ENCODE measurements around the gene MED29. TPM values are rescaled to one million over a fixed set of nuclear protein-coding genes. Genes with fewer than 3 reads are reported as not detected.

MED29 gene
- total RNA-seq, 1 experiment from 2014 or later: 32.0 TPM

- Histone ChIP-seq H3K4me1 (ENCODE audit: control insufficient read depth in 1 of 2, insufficient read depth in 2 of 2, low read length in 2 of 2) (peaks cover 54 to 88% of the 10 kb centered on the region in 2 experiments), H2AFZ (ENCODE audit: low read depth, low read length, poor library complexity, severe bottlenecking) (no peak overlapping the region), H3K27ac (ENCODE audit: low read depth, low read length) (peak overlapping the region; percentile 99), H3K79me2 (ENCODE audit: insufficient read depth, low read length) (peaks cover 38% of the 10 kb centered on the region), H3K36me3 (ENCODE audit: control insufficient read depth in 1 of 2, insufficient read depth in 2 of 2, low read length in 2 of 2) (peaks cover 2 to 12% of the 10 kb centered on the region in 2 experiments; a peak in 1 of 4 replicates), H3K27me3 (ENCODE audit: insufficient read depth, low read length) (no peaks in the 10 kb centered on the region), H3K9me2 (ENCODE audit: insufficient read depth) (no peaks in the 10 kb centered on the region), H3K9ac (ENCODE audit: low read length) (peak overlapping the region; percentile 97), H4K20me1 (ENCODE audit: insufficient read depth) (peaks cover 5% of the 10 kb centered on the region; the same call in 1 of the 2 replicates), H3K4me3 (replicated peaks in 1 of 2; ENCODE audit: low read depth in 1 of 2, low read length in 2 of 2) (peak overlapping the region; percentile 90 to 98), H3K4me2 (ENCODE audit: low read length) (peak overlapping the region; percentile 92), H3K9me3 (ENCODE audit: control insufficient read depth in 1 of 2, insufficient read depth in 1 of 2, low read depth in 1 of 2, low read length in 2 of 2) (no peaks in the 10 kb centered on the region)
- ChIA-PET POLR2A (interaction anchor here (0.6 to 4.1 kb wide), 9 partner anchors 8 to 1204 kb away, joined by 3 to 57 read pairs (median 3); partner anchors contain the start of genes MED29, PAF1, RPS16 and SPINT2), CTCF (interaction anchor here (0.7 kb wide), 1 partner anchor 8 kb away, joined by 3 read pairs; no protein-coding TSS in a partner anchor), RAD21 (ENCODE audit: low non-redundant PET in 1 of 2, low total read pairs in 2 of 2, uncharacterized antibody in 2 of 2, unreplicated experiment in 2 of 2) (interaction anchor here in 1 of 2 experiments (1.0 kb wide), 1 partner anchor 8 kb away, joined by 3 read pairs; no protein-coding TSS in a partner anchor)
- no peak for ATAC-seq
- DNase-seq (ENCODE audit: low read depth, low spot score): no peak
- intact Hi-C loops (cut with micrococcal nuclease): no loop called here
- no peak for TF ChIP-seq ZFX (IDR thresholded peaks at IDR 0.05)
- TF ChIP-seq SRF (IDR thresholded peaks at IDR 0.05; ENCODE audit: low read depth): no peak
- TF ChIP-seq POLR2AphosphoS5 (IDR thresholded peaks at IDR 0.05; ENCODE audit: low read depth, low read length): peak; percentile 44
- BruUV-seq (replicated peaks): no TSS peak
These were observed 14.9 kb downstream of the MED29 start for GRCh38 chr19:39405958-39406655.

DNA sequence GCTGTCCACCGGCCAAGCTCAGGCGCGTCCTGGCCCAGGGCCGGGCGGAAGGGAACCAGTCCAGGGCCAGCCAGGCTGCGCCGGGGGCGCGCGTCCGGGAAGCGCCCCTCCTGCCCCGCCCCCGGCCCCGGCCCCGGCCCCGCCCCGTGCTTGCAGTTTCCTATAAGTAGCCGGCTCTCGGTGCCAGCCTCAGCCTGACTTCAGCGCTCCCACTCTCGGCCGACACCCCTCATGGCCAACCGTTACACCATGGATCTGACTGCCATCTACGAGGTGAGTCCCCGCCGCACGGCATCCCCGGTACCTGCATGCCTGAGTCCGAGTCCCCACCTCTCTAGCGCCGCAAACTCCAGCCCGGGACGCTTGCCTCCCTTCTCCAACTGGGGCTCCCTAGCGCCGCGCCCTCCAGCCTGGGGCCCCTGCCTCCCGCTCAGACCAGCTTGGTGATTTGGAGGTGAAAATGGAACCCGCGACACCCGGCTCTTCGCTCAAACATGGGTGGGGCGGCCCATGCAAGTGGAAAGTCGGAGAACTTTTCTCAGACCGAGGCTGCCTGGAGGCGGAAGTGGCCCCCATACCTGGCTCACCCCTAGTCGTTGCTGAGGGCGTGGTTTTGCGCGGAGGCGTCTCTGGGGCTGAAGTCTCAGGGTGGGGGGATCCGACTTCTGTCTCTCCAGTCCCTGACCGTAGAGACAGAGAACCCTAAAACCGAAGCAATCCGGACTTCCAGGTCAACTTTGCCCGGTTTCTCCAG lies 15.7 kb downstream of the MED29 start, which contains the start of gene ZFP36:
TSS of gene ZFP36 (plus strand) at position 192 of the 754 bp plus-strand sequence. CDS start at position 250, 58 bp downstream.
- no peak within 1 kb of the TSS for H2AFZ ChIP-seq (ENCODE audit: low read depth, low read length, poor library complexity, severe bottlenecking)
- no peaks in the 10 kb centered on the region for H3K9me2 ChIP-seq (ENCODE audit: insufficient read depth)
- CTCF ChIA-PET: interaction anchor here (0.7 kb wide), 1 partner anchor 9 kb away, joined by 3 read pairs; no protein-coding TSS in a partner anchor
- peaks cover 5% of the 10 kb centered on the region; the same call in 1 of the 2 replicates for H4K20me1 ChIP-seq (ENCODE audit: insufficient read depth)
- ATAC-seq (peak; percentile 31), DNase-seq (ENCODE audit: low read depth, low spot score) (peak; percentile 68)
- peak within 1 kb of the TSS; percentile 90 to 98 for H3K4me3 ChIP-seq (replicated peaks in 1 of 2; ENCODE audit: low read depth in 1 of 2, low read length in 2 of 2)
- H3K4me1 ChIP-seq (ENCODE audit: control insufficient read depth in 1 of 2, insufficient read depth in 2 of 2, low read length in 2 of 2): peaks cover 52 to 88% of the 10 kb centered on the region in 2 experiments
- POLR2A ChIA-PET: interaction anchor here (0.7 to 4.1 kb wide), 8 partner anchors 9 to 1203 kb away, joined by 3 to 57 read pairs (median 4); partner anchors contain the start of genes MED29, PAF1, RPS16 and SPINT2
- BruUV-seq (replicated peaks): TSS peak; percentile 65
- peak within 1 kb of the TSS; percentile 100 for H3K27ac ChIP-seq (ENCODE audit: low read depth, low read length)
- RAD21 ChIA-PET (ENCODE audit: low non-redundant PET in 1 of 2, low total read pairs in 2 of 2, uncharacterized antibody in 2 of 2, unreplicated experiment in 2 of 2): interaction anchor here in 1 of 2 experiments (1.0 kb wide), 1 partner anchor 9 kb away, joined by 3 read pairs; no protein-coding TSS in a partner anchor
- H3K4me2 ChIP-seq (ENCODE audit: low read length): peak within 1 kb of the TSS; percentile 92
- H3K79me2 ChIP-seq (ENCODE audit: insufficient read depth, low read length): peaks cover 38% of the 10 kb centered on the region
- peaks cover 2 to 12% of the 10 kb centered on the region in 2 experiments; a peak in 1 of 4 replicates for H3K36me3 ChIP-seq (ENCODE audit: control insufficient read depth in 1 of 2, insufficient read depth in 2 of 2, low read length in 2 of 2)
- intact Hi-C loops (cut with micrococcal nuclease): no loop called here
- H3K9ac ChIP-seq (ENCODE audit: low read length): peak within 1 kb of the TSS; percentile 97
- no peaks in the 10 kb centered on the region for H3K9me3 ChIP-seq (ENCODE audit: control insufficient read depth in 1 of 2, insufficient read depth in 1 of 2, low read depth in 1 of 2, low read length in 2 of 2)
- no peaks in the 10 kb centered on the region for H3K27me3 ChIP-seq (ENCODE audit: insufficient read depth, low read length)
- TF ChIP-seq POLR2AphosphoS5 (IDR thresholded peaks at IDR 0.05; ENCODE audit: low read depth, low read length) (peak; percentile 96), ZNF274 (IDR thresholded peaks at IDR 0.05; ENCODE audit: low read depth, low read length) (no peak), ZBTB33 (IDR thresholded peaks at IDR 0.05; ENCODE audit: extremely low read depth, insufficient replicate concordance, low read length) (peak; percentile 83), SIN3A (IDR thresholded peaks at IDR 0.05; ENCODE audit: low read depth) (no peak), TCF7L2 (IDR thresholded peaks at IDR 0.05; ENCODE audit: borderline replicate concordance, extremely low read depth, insufficient read depth, insufficient read length) (no peak), CBX3 (IDR thresholded peaks at IDR 0.05; ENCODE audit: low read depth) (no peak), EGR1 (IDR thresholded peaks at IDR 0.05; ENCODE audit: low read depth) (no peak), SP1 (IDR thresholded peaks at IDR 0.05; ENCODE audit: low read depth) (no peak)
- TF ChIP-seq, protein P1, sequence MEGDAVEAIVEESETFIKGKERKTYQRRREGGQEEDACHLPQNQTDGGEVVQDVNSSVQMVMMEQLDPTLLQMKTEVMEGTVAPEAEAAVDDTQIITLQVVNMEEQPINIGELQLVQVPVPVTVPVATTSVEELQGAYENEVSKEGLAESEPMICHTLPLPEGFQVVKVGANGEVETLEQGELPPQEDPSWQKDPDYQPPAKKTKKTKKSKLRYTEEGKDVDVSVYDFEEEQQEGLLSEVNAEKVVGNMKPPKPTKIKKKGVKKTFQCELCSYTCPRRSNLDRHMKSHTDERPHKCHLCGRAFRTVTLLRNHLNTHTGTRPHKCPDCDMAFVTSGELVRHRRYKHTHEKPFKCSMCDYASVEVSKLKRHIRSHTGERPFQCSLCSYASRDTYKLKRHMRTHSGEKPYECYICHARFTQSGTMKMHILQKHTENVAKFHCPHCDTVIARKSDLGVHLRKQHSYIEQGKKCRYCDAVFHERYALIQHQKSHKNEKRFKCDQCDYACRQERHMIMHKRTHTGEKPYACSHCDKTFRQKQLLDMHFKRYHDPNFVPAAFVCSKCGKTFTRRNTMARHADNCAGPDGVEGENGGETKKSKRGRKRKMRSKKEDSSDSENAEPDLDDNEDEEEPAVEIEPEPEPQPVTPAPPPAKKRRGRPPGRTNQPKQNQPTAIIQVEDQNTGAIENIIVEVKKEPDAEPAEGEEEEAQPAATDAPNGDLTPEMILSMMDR (IDR thresholded peaks at IDR 0.05 in 2 of 3, conservative IDR thresholded peaks at IDR 0.05 in 1 of 3; ENCODE audit: borderline replicate concordance in 1 of 3, insufficient read depth in 1 of 3, low read depth in 2 of 3, low read length in 2 of 3): no peak
- TF ChIP-seq, protein P2, sequence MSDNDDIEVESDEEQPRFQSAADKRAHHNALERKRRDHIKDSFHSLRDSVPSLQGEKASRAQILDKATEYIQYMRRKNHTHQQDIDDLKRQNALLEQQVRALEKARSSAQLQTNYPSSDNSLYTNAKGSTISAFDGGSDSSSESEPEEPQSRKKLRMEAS (IDR thresholded peaks at IDR 0.05): no peak
